Measurements from ENCODE around the gene SYNCRIP. TPM values are rescaled to one million over a fixed set of nuclear protein-coding genes. Genes with fewer than 3 reads are reported as not detected.
A peak's percentile ranks its signal among the peaks of the same experiment; 100 is the strongest.

The SYNCRIP gene
- total and polyA plus RNA-seq, 7 donors: 34.8 to 122 (median 70.3) TPM

DNA sequence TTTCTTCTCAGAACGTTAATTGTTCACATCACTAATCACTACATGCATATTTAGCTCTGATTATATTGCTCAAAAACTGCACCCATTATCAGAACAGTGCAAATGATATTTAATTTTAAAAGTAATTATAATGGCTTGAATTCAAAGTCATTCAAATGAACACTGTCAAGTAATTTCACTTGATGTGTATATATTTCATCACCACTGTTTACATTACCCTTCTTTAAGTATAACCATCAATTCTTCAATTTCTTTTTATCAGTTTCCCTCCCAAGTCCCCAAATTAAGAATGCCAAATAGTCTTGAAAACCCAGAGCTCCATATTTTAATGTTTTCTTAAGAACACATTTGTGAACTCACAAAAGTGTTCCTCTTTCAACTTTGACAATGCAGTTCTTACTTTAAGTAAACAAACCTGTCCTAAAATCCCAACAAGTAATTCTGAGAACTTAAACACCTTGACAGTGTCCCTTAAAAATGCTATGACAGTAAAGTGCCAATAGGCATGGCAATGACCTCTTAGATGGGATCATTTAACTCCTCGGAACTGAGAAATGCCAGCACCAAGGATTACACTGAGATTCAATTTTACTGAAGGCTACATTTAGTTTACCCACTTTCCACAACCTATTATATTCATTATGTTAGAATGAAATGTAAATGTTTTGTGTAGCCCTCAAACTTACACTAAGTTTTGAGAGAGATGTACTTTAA is 32.3 kb downstream of the SYNCRIP start:
- no peaks in the 10 kb centered on the region for H3K9me3 ChIP-seq
- WGBS, 3 donors: 72 to 90% (median 83%) methylated on average over 2 of the region's 2 CpGs
- H3K36me3 ChIP-seq (ENCODE audit: insufficient read depth in 1 of 2, low read depth in 1 of 2): peaks cover 11 to 96% of the 10 kb centered on the region in 2 donors
- DNase-seq (no peak), ATAC-seq (no peak)
- no peak overlapping the region for H3K4me3 ChIP-seq
- H3K4me1 ChIP-seq: no peaks in the 10 kb centered on the region
- intact Hi-C loops (cut with DNase I): no loop called here
- H3K27me3 ChIP-seq (ENCODE audit: insufficient read depth in 3 of 3, low read length in 2 of 3): no peaks in the 10 kb centered on the region
- no peak for TF ChIP-seq CTCF (IDR thresholded peaks at IDR 0.05)
- H3K27ac ChIP-seq: no peak overlapping the region

- intact Hi-C loops (cut with DNase I): no loop called here
- 83 to 87% (median 83%) methylated on average over 4 of the region's 4 CpGs for WGBS, 3 donors
- H3K27ac ChIP-seq: no peak overlapping the region
- H3K9me3 ChIP-seq: no peaks in the 10 kb centered on the region
- DNase-seq (no peak), ATAC-seq (no peak)
- no peak overlapping the region for H3K4me3 ChIP-seq
- no peaks in the 10 kb centered on the region for H3K27me3 ChIP-seq (ENCODE audit: insufficient read depth in 3 of 3, low read length in 2 of 3)
- TF ChIP-seq CTCF (IDR thresholded peaks at IDR 0.05): no peak
- H3K4me1 ChIP-seq: no peaks in the 10 kb centered on the region
- H3K36me3 ChIP-seq (ENCODE audit: insufficient read depth in 1 of 2, low read depth in 1 of 2): peaks cover 0 to 21% of the 10 kb centered on the region in 2 donors
Measured at GRCh38 chr6:85602100-85602499, 40.6 kb downstream of the SYNCRIP start.

DNA sequence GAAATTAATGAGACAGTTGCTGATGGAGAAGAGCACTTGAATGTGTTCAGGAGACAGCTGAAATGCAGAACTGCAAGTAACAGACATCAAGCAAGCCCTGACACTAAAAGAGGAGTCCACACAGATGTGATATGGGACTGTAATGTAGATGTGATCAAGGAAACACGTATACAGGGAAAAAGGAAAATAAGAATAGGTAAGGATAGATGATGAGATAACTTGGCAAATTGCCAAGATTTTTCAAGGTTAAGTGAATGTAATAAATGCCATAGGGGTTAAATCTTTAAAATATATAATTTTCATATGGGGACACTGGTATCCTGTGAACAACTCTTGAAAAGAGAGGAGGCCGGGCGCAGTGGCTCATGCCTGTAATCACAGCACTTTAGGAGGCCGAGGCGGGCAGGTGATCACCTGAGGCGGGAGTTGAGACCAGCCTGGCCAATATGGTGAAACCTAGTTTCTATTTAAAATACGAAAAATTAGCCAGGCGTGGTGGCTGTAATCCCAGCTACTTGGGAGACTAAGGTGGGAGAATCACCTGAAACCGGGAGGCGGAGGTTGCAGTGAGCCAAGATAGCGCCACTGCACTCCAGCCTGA is 41.9 kb downstream of the SYNCRIP start:
- ATAC-seq (peak in 2 of 4 donors; percentile 16 to 37), DNase-seq (no peak)
- TF ChIP-seq CTCF (IDR thresholded peaks at IDR 0.05): no peak
- Histone ChIP-seq H3K9me3 (no peaks in the 10 kb centered on the region), H3K27me3 (ENCODE audit: insufficient read depth in 3 of 3, low read length in 2 of 3) (no peaks in the 10 kb centered on the region), H3K4me1 (no peaks in the 10 kb centered on the region), H3K27ac (no peak overlapping the region), H3K4me3 (no peak overlapping the region), H3K36me3 (ENCODE audit: insufficient read depth in 1 of 2, low read depth in 1 of 2) (peaks cover 0 to 8% of the 10 kb centered on the region in 2 donors)
- intact Hi-C loops (cut with DNase I): no loop called here
- 82 to 91% (median 87%) methylated on average over 11 of the region's 11 CpGs for WGBS, 3 donors

GRCh38 chr6:85594197-85594930 is 48.3 kb downstream of the SYNCRIP start:
- ATAC-seq: peak in 1 of 4 donors; percentile 12
- Histone ChIP-seq H3K9me3 (no peaks in the 10 kb centered on the region), H3K36me3 (ENCODE audit: insufficient read depth in 1 of 2, low read depth in 1 of 2) (no peaks in the 10 kb centered on the region), H3K4me1 (peaks cover 15% of the 10 kb centered on the region), H3K4me3 (peak overlapping the region; percentile 87), H3K27me3 (ENCODE audit: insufficient read depth in 3 of 3, low read length in 2 of 3) (no peaks in the 10 kb centered on the region), H3K27ac (peak overlapping the region; percentile 92)
- intact Hi-C loops (cut with DNase I): loop anchor here in 1 of 2 donors (5.0 kb wide), 2 partner anchors 48 to 83 kb away; partner anchors contain the start of gene SYNCRIP
- WGBS, 3 donors: 1% methylated on average over 35 of the region's 35 CpGs
- TF ChIP-seq CTCF (IDR thresholded peaks at IDR 0.05): no peak
- no peak for DNase-seq
